Measurements from ENCODE around the gene ESRRB. TPM values are rescaled to one million over a fixed set of nuclear protein-coding genes. Genes with fewer than 3 reads are reported as not detected.

Gene ESRRB
- total RNA-seq, 1 donor from 2014 or later: 0.08 TPM

DNA sequence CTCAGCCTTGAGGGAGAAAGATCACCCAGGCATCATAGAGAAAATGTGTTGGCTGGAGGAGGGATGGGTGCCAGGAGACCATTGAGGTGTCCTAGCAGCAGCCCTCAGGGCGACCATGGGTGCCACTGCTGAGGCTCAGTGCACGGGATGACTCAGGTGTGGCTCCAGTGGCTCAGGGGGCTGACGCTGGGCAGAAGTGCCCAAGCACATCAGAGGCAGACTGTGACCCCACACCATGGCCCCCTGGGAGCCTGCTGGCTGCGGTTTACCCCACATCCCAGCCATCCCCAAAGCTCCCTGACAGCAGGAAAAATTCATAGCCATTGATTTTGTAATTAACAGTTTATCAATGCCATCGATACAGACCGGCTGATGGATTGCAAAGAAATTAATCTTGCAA is 120.7 kb downstream of the ESRRB start:
- Mint-ChIP-seq H3K27me3 (ENCODE audit: unreplicated experiment) (peaks cover 6% of the 10 kb centered on the region), H3K36me3 (ENCODE audit: low read depth, unreplicated experiment) (no peaks in the 10 kb centered on the region), H3K4me1 (ENCODE audit: unreplicated experiment) (peaks cover 14% of the 10 kb centered on the region), H3K4me3 (ENCODE audit: unreplicated experiment) (no peak overlapping the region), H3K9me3 (ENCODE audit: unreplicated experiment) (no peaks in the 10 kb centered on the region), H3K27ac (ENCODE audit: unreplicated experiment) (peak overlapping the region; percentile 69)
- no peak for DNase-seq (ENCODE audit: low spot score)
- no peak for TF ChIP-seq CTCF (IDR thresholded peaks at IDR 0.05; ENCODE audit: unreplicated experiment)

DNA sequence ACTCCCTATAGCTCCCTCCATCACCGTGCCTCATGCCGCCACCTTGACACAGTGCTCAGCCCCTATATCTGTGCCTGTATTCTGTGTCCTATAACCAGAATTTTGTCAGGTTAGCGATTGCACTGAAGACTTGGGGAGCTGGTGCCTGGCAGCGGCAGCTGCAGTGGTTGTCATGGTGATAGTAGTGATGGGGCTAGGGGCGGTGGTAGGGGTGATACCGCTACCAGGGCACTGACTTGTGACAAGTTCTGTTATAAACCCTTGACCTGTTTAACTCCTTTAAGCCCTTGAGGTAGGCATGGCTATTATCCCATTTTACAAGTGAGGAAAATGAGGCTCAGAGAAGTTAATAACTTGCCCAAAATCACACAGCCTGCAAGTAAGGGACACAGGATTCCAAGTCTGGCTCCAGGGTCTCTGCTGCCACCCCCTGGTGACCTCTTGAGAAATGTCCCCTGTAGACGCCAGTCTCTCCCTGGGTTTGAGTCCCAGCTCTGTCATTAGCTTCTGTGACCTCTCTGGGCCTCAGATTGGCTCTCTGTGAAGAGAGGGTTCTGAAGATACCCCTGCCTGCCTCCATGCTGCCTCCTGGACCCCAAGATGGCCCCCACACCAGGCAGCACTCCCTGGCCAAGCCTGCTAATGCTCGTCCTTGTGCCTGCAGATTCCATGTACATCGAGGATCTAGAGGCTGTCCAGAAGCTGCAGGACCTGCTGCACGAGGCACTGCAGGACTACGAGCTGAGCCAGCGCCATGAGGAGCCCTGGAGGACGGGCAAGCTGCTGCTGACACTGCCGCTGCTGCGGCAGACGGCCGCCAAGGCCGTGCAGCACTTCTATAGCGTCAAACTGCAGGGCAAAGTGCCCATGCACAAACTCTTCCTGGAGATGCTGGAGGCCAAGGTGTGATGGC is 121.9 kb downstream of the ESRRB start:
- no peaks in the 10 kb centered on the region for H3K9me3 Mint-ChIP-seq (ENCODE audit: unreplicated experiment)
- no peaks in the 10 kb centered on the region for H3K36me3 Mint-ChIP-seq (ENCODE audit: low read depth, unreplicated experiment)
- peaks cover 5% of the 10 kb centered on the region for H3K27me3 Mint-ChIP-seq (ENCODE audit: unreplicated experiment)
- no peak overlapping the region for H3K4me3 Mint-ChIP-seq (ENCODE audit: unreplicated experiment)
- no peak for TF ChIP-seq CTCF (IDR thresholded peaks at IDR 0.05; ENCODE audit: unreplicated experiment)
- H3K4me1 Mint-ChIP-seq (ENCODE audit: unreplicated experiment): peaks cover 14% of the 10 kb centered on the region
- no peak overlapping the region for H3K27ac Mint-ChIP-seq (ENCODE audit: unreplicated experiment)
- DNase-seq (ENCODE audit: low spot score): no peak

- peaks cover 7% of the 10 kb centered on the region for H3K27me3 Mint-ChIP-seq (ENCODE audit: unreplicated experiment)
- no peaks in the 10 kb centered on the region for H3K36me3 Mint-ChIP-seq (ENCODE audit: low read depth, unreplicated experiment)
- H3K9me3 Mint-ChIP-seq (ENCODE audit: unreplicated experiment): no peaks in the 10 kb centered on the region
- H3K27ac Mint-ChIP-seq (ENCODE audit: unreplicated experiment): no peak overlapping the region
- DNase-seq (ENCODE audit: low spot score): no peak
- no peak for TF ChIP-seq CTCF (IDR thresholded peaks at IDR 0.05; ENCODE audit: unreplicated experiment)
- no peak overlapping the region for H3K4me3 Mint-ChIP-seq (ENCODE audit: unreplicated experiment)
- peaks cover 14% of the 10 kb centered on the region for H3K4me1 Mint-ChIP-seq (ENCODE audit: unreplicated experiment)
These were observed 122.6 kb downstream of the ESRRB start for GRCh38 chr14:76498463-76498935.

DNA sequence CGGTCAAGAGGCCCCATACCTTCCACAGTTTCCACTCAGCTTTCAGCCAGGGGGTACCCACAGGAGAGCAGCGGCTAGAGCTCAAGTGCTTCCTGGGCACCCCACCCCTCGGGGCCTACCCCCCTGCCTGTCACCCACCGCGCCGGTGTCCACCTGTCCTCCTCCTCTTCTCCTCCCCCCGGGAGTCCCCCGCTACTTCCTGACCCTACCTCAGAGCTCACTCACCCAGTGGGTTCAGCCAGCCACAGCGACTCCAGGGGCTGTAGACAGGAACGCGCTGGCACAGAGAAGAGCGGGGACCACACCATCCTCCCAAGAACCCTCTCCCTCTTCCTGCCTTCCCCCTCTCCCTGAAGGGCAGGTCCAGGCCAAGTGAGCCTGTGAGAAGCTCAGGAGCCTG is 123.0 kb downstream of the ESRRB start:
- no peak overlapping the region for H3K27ac Mint-ChIP-seq (ENCODE audit: unreplicated experiment)
- H3K4me1 Mint-ChIP-seq (ENCODE audit: unreplicated experiment): peaks cover 14% of the 10 kb centered on the region
- H3K27me3 Mint-ChIP-seq (ENCODE audit: unreplicated experiment): peaks cover 8% of the 10 kb centered on the region
- H3K9me3 Mint-ChIP-seq (ENCODE audit: unreplicated experiment): no peaks in the 10 kb centered on the region
- H3K4me3 Mint-ChIP-seq (ENCODE audit: unreplicated experiment): no peak overlapping the region
- TF ChIP-seq CTCF (IDR thresholded peaks at IDR 0.05; ENCODE audit: unreplicated experiment): no peak
- no peaks in the 10 kb centered on the region for H3K36me3 Mint-ChIP-seq (ENCODE audit: low read depth, unreplicated experiment)
- DNase-seq (ENCODE audit: low spot score): no peak

- H3K4me1 Mint-ChIP-seq (ENCODE audit: unreplicated experiment): peaks cover 14% of the 10 kb centered on the region
- DNase-seq (ENCODE audit: low spot score): no peak
These were observed 123.5 kb downstream of the ESRRB start for GRCh38 chr14:76499399-76499798.

More at GRCh38 chr14:76499399-76499798, 123.5 kb downstream of the ESRRB start:
- Mint-ChIP-seq H3K27me3 (ENCODE audit: unreplicated experiment) (peaks cover 8% of the 10 kb centered on the region), H3K9me3 (ENCODE audit: unreplicated experiment) (no peaks in the 10 kb centered on the region), H3K27ac (ENCODE audit: unreplicated experiment) (no peak overlapping the region), H3K36me3 (ENCODE audit: low read depth, unreplicated experiment) (no peaks in the 10 kb centered on the region), H3K4me3 (ENCODE audit: unreplicated experiment) (no peak overlapping the region)
- TF ChIP-seq CTCF (IDR thresholded peaks at IDR 0.05; ENCODE audit: unreplicated experiment): no peak
